Esophagus muscularis mucosa (tissue), 3 donors: Measurements from ENCODE around the gene OLA1.

Experiments used
- POLR2A ChIP-seq: fragments of 450-650 bp; IDR thresholded peaks from one replicate; pipeline ENCODE4 v1.6.1; 2017; ENCODE audit warnings: antibody characterized with exemption, moderate library complexity, mild to moderate bottlenecking, low read depth
- POLR2AphosphoS5 ChIP-seq, 2 donors: sonication (generic); formaldehyde crosslinking; IDR thresholded peaks; one replicate each; pipeline ENCODE4 v1.6.1; 2017; ENCODE audit warnings: antibody characterized with exemption in 2 of 2
- TF ChIP-seq, protein P1 (sequence below), 3 experiments: fragments of 200-600 bp in 2 of 3; fragments of 450-650 bp in 1 of 3; sonication (generic) in 2 of 3; IDR thresholded peaks; one replicate each; pipeline ENCODE4 v1.5.1; 2017 to 2019; ENCODE audit warnings: antibody characterized with exemption in 3 of 3, mild to moderate bottlenecking in 2 of 3, moderate library complexity in 1 of 3

DNA sequence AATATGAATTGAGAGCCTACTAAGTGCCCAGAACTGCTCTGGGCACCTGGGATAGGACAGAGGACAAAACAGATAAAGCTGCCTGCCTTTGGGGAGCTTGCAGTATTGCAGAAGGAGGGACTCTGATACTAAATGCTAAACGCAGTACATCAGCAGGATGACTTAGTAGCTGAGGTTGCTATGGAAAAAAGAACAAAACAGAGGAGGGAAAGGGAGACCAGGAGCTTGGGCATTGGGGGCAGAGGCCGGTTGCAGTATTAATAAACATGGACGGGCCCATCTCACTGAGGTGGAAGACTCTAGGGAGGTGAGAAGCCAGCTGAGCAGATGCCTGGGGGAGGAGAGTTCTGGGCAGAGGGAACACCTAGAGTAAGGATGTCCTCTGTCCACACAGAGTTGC, 217.1 kb downstream of the OLA1 start:
- TF ChIP-seq POLR2A = no peak
- TF ChIP-seq, protein P1, sequence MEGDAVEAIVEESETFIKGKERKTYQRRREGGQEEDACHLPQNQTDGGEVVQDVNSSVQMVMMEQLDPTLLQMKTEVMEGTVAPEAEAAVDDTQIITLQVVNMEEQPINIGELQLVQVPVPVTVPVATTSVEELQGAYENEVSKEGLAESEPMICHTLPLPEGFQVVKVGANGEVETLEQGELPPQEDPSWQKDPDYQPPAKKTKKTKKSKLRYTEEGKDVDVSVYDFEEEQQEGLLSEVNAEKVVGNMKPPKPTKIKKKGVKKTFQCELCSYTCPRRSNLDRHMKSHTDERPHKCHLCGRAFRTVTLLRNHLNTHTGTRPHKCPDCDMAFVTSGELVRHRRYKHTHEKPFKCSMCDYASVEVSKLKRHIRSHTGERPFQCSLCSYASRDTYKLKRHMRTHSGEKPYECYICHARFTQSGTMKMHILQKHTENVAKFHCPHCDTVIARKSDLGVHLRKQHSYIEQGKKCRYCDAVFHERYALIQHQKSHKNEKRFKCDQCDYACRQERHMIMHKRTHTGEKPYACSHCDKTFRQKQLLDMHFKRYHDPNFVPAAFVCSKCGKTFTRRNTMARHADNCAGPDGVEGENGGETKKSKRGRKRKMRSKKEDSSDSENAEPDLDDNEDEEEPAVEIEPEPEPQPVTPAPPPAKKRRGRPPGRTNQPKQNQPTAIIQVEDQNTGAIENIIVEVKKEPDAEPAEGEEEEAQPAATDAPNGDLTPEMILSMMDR (IDR thresholded peaks at IDR 0.05) = no peak
- TF ChIP-seq POLR2AphosphoS5 (IDR thresholded peaks at IDR 0.05) = no peak
